Stomach (tissue), 4 donors: ENCODE results near the gene TNFSF13.

Experiments used
- EP300 ChIP-seq: sonication (generic); formaldehyde crosslinking; IDR thresholded peaks from one replicate; pipeline ENCODE4 v1.6.1; 2017; ENCODE audit warnings: antibody characterized with exemption
- POLR2A ChIP-seq, 4 donors: fragments of 450-650 bp; IDR thresholded peaks; one replicate each; pipeline ENCODE4 v1.6.1; 2016; ENCODE audit warnings: antibody characterized with exemption in 4 of 4, control low read depth in 2 of 4, mild to moderate bottlenecking in 1 of 4, moderate library complexity in 1 of 4
- POLR2AphosphoS5 ChIP-seq, 3 donors: sonication (generic); formaldehyde crosslinking; IDR thresholded peaks; one replicate each; pipeline ENCODE4 v1.6.1; 2016; ENCODE audit warnings: antibody characterized with exemption in 3 of 3
- TF ChIP-seq, protein P1 (sequence below), 7 experiments: fragments of 450-650 bp in 4 of 7; fragments of 200-600 bp in 3 of 7; sonication (generic) in 3 of 7; IDR thresholded peaks; one replicate each; pipeline ENCODE4 v1.5.1; 2016 to 2019; ENCODE audit warnings: antibody characterized with exemption in 7 of 7, control low read depth in 2 of 7, mild to moderate bottlenecking in 1 of 7

GRCh38 chr17:7572338-7572587 lies 13.7 kb downstream of the TNFSF13 start:
- TF ChIP-seq, protein P1, sequence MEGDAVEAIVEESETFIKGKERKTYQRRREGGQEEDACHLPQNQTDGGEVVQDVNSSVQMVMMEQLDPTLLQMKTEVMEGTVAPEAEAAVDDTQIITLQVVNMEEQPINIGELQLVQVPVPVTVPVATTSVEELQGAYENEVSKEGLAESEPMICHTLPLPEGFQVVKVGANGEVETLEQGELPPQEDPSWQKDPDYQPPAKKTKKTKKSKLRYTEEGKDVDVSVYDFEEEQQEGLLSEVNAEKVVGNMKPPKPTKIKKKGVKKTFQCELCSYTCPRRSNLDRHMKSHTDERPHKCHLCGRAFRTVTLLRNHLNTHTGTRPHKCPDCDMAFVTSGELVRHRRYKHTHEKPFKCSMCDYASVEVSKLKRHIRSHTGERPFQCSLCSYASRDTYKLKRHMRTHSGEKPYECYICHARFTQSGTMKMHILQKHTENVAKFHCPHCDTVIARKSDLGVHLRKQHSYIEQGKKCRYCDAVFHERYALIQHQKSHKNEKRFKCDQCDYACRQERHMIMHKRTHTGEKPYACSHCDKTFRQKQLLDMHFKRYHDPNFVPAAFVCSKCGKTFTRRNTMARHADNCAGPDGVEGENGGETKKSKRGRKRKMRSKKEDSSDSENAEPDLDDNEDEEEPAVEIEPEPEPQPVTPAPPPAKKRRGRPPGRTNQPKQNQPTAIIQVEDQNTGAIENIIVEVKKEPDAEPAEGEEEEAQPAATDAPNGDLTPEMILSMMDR (IDR thresholded peaks at IDR 0.05), result no peak
- TF ChIP-seq POLR2A (IDR thresholded peaks at IDR 0.05) (no peak), POLR2AphosphoS5 (IDR thresholded peaks at IDR 0.05) (peak in 2 of 3 donors; percentile 13 to 86), EP300 (no peak)
